SK-N-SH (cell line): ENCODE results near the gene MYLK4.
A peak's percentile ranks its signal among the peaks of the same experiment; 100 is the strongest.

Experiments
- EZH2phosphoT487 ChIP-seq: fragments of 200-600 bp; sonication (generic); IDR thresholded peaks from 2 replicates; pipeline ENCODE4 v1.6.1; 2017; ENCODE audit warnings: low read depth, mixed run types, mild to moderate bottlenecking, antibody characterized with exemption, moderate library complexity, borderline replicate concordance
- FOXM1 ChIP-seq: IDR thresholded peaks from 2 replicates; pipeline ENCODE4 v1.4.0; 2012; ENCODE audit warnings: low read depth, mild to moderate bottlenecking
- JUND ChIP-seq: IDR thresholded peaks from 2 replicates; pipeline ENCODE4 v1.4.0; 2012
- RFX5 ChIP-seq: IDR thresholded peaks from 2 replicates; pipeline ENCODE4 v1.6.1; 2012; ENCODE audit warnings: mild to moderate bottlenecking, improper control_type of control experiment, low read length
- RXRA ChIP-seq: IDR thresholded peaks from 2 replicates; pipeline ENCODE4 v1.4.0; 2012; ENCODE audit warnings: low read depth, mild to moderate bottlenecking, borderline replicate concordance
- TF ChIP-seq, protein P1 (sequence below): fragments of 200-600 bp; sonication (generic); IDR thresholded peaks from 2 replicates; pipeline ENCODE4 v1.6.1; 2017; ENCODE audit warnings: antibody characterized with exemption, mild to moderate bottlenecking, moderate library complexity

DNA sequence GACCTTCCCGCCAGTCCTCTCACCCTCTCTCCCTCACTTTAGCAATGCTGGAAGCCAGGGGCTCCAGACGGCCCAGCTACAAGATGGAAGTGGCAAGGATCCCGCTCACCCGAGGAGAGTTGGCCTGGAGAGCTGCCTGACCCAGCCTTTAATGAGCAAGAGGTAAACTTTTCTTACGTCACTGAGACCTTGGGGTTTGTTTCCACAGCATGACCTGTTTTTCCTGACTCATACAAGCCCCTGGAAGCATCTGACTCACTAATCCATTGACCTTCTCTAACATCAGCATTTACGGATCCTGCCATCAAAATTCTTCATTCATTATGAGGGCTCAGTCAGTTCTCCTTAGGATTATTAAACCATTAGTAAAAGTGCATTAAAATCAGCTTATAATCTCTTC is 120.4 kb downstream of the MYLK4 start:
- TF ChIP-seq, protein P1, sequence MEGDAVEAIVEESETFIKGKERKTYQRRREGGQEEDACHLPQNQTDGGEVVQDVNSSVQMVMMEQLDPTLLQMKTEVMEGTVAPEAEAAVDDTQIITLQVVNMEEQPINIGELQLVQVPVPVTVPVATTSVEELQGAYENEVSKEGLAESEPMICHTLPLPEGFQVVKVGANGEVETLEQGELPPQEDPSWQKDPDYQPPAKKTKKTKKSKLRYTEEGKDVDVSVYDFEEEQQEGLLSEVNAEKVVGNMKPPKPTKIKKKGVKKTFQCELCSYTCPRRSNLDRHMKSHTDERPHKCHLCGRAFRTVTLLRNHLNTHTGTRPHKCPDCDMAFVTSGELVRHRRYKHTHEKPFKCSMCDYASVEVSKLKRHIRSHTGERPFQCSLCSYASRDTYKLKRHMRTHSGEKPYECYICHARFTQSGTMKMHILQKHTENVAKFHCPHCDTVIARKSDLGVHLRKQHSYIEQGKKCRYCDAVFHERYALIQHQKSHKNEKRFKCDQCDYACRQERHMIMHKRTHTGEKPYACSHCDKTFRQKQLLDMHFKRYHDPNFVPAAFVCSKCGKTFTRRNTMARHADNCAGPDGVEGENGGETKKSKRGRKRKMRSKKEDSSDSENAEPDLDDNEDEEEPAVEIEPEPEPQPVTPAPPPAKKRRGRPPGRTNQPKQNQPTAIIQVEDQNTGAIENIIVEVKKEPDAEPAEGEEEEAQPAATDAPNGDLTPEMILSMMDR = no peak
- TF ChIP-seq FOXM1 (no peak), RXRA (0 out of 2 replicates have a peak, but pooled peaks have one; percentile 16), EZH2phosphoT487 (no peak), JUND (peak; percentile 25; the same call in 1 of the 2 replicates), RFX5 (no peak)
